ENCODE measurements around the gene SPTBN2.
"Not testable (repeated sequence)": the region's sequence is repeated elsewhere in the genome, so short reads cannot be mapped to it uniquely, and the experiment has no call there.

SPTBN2 gene

DNA sequence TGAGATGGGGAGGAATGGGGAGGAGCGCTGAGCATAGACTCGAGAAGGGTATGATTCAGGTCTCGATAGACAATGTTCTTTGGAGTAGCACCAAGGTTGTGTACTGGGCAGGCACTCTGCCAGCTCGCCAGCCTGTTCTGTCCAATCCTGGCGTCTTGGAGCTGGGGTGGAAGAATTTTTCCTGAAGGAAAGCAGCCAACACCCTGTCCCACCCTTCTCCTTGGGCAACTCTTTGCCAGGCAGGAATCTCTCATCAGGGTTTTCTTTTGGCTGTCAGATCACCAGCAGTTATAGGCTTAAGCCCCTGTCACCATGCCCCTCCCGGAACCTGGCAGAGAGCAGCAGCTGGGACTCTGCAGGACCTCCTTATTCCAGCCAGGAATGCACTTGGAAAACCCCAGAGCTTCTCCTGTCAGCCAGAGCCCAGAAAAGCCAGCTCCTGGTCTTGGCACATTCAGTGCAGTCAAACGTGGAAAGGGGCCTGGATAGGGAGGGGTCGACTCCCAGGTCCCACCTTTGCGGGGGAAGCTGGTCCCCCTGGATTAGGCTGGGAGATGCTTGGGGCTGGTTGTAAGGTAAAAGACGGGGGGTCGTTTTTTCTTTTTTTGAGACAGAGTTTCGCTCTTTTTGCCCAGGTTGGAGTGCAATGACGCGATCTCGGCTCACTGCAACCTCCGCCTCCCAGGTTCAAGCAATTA lies 14.4 kb upstream of the SPTBN2 start:
- no peak for FAIRE-seq
- TF ChIP-seq POLR2AphosphoS5 (IDR thresholded peaks at IDR 0.05; ENCODE audit: low read depth, low read length) (no peak), POLR2A (IDR thresholded peaks at IDR 0.05; ENCODE audit: low read depth, low read length) (no peak), TAF1 (IDR thresholded peaks at IDR 0.05; ENCODE audit: borderline replicate concordance, low read depth, low read length) (no peak)
- DNase-seq (ENCODE audit: insufficient read length) = no peak

DNA sequence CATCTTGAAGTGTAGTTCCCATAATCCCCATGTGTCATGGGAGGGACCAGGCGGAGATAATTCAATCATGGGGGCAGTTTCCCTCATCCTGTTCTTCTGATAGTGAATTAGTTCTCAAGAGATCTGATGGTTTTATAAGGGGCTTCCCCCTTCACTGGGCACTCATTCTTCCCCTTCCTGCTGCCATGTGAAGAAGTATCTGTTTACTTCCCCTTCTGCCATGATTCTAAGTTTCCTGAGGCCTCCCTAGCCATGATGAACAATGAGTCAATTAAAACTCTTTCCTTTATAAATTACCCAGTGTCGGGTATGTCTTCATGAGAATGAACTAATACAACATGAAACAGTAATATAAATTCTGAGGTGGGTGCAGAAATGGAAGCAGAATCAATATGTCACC lies 12.1 kb upstream of the SPTBN2 start:
- no peak for FAIRE-seq
- TF ChIP-seq POLR2AphosphoS5 (IDR thresholded peaks at IDR 0.05; ENCODE audit: low read depth, low read length) (no peak), POLR2A (IDR thresholded peaks at IDR 0.05; ENCODE audit: low read depth, low read length) (no peak), TAF1 (IDR thresholded peaks at IDR 0.05; ENCODE audit: borderline replicate concordance, low read depth, low read length) (no peak)
- no peak for DNase-seq (ENCODE audit: insufficient read length)

DNA sequence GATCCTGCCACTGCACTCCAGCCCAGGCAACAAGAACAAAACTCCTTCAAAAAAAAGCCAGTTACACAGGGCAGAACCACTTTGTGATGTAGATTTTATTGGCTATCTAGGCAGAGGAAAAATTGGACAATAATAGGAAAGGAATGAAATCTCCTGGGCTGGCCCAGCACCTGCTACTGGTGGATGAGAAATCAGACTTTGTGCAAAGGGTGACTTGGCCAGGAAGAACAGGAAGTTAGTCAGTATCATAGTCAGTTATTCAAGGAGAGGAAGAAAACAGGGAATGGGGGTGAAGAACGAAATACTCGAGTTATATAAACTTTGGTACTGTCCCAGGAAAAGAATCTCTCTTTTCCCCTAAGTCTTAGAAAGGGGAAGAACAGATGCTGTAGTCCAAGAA lies 11.0 kb upstream of the SPTBN2 start:
- TF ChIP-seq POLR2AphosphoS5 (IDR thresholded peaks at IDR 0.05; ENCODE audit: low read depth, low read length) (no peak), POLR2A (IDR thresholded peaks at IDR 0.05; ENCODE audit: low read depth, low read length) (no peak), TAF1 (IDR thresholded peaks at IDR 0.05; ENCODE audit: borderline replicate concordance, low read depth, low read length) (no peak)
- FAIRE-seq (no peak), DNase-seq (ENCODE audit: insufficient read length) (no peak)

DNA sequence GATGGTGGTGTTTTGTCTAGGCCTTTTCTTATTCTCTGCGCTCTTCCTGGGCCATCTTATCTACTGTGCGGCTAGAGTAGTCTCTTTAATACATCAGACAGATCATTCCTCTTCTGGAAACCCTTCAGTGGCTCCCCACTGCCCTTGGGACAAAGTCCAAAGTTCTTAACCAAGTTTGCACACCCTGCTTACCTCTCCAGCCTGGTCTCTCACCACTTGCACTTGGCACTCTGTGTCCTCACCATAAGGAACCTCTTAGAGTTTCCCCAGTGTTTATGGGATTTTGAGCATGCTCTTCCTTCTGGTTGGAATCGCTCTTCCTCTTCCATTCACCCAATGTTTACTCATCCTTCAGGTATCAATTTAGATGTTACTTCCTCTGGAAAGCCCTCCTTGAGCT lies 5.2 kb upstream of the SPTBN2 start:
- FAIRE-seq = no peak
- no peak for DNase-seq (ENCODE audit: insufficient read length)
- TF ChIP-seq POLR2AphosphoS5 (IDR thresholded peaks at IDR 0.05; ENCODE audit: low read depth, low read length) (no peak), POLR2A (IDR thresholded peaks at IDR 0.05; ENCODE audit: low read depth, low read length) (no peak), TAF1 (IDR thresholded peaks at IDR 0.05; ENCODE audit: borderline replicate concordance, low read depth, low read length) (no peak)

DNA sequence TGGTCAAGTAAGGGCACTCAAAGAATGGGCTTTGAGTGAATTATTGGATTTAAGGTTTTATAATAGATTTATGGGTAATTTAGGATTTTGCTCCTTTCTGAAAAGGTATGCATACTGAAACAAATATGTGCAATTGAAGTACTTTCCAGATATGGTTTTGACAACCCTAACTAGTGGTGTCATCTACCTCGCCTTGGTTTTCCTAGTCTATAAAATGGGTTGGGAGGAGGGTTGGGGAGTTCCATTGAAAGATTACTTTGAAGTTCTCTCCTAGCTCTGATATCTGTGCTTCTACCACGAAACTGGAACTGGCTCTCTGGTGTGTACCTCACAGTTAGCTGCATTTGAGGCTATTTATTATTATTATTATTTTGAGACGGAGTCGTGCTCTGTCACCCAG lies 431 bp upstream of the SPTBN2 start:
- TF ChIP-seq TAF1 (IDR thresholded peaks at IDR 0.05; ENCODE audit: borderline replicate concordance, low read depth, low read length) (no peak), POLR2A (IDR thresholded peaks at IDR 0.05; ENCODE audit: low read depth, low read length) (no peak)
- DNase-seq (ENCODE audit: insufficient read length) (no peak), FAIRE-seq (no peak)

DNA sequence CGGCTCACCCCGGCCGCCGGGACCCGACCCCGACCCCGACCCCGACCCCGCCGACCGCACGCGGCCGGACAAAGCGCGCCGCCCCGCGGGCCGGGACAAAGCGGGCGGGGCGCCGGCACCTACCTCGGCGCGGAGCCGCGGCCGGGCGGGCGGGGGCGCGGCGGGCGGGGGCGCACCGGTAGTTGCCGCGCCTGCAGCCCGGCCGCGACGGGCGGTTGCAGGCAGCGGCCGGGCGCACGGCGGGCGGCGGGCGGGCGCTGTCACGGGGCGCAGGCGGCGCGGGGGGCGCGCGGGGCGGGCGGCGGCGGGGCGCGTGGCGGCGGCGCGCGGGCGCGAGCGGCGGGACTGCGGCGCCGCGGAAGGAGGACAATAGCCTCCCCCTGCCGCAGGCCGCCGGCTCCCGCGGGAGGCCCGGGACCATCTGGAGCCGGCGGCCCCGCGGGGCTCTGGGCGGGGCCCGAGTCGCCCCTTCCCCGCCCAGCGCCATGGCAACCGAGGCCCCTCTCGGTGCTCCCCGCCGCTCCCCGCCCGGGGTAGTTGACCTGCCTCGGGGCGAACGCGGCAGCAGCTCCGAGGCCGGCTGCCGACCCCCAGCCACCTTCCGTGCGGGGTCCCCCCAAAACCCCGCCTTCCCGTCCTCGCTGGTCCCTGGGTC lies 851 bp downstream of the SPTBN2 start:
- FAIRE-seq (no peak), DNase-seq (ENCODE audit: insufficient read length) (no peak)
- no peak for TF ChIP-seq POLR2AphosphoS5 (IDR thresholded peaks at IDR 0.05; ENCODE audit: low read depth, low read length)
- no peak for TF ChIP-seq POLR2A (IDR thresholded peaks at IDR 0.05; ENCODE audit: low read depth, low read length)
- no peak for TF ChIP-seq TAF1 (IDR thresholded peaks at IDR 0.05; ENCODE audit: borderline replicate concordance, low read depth, low read length)

DNA sequence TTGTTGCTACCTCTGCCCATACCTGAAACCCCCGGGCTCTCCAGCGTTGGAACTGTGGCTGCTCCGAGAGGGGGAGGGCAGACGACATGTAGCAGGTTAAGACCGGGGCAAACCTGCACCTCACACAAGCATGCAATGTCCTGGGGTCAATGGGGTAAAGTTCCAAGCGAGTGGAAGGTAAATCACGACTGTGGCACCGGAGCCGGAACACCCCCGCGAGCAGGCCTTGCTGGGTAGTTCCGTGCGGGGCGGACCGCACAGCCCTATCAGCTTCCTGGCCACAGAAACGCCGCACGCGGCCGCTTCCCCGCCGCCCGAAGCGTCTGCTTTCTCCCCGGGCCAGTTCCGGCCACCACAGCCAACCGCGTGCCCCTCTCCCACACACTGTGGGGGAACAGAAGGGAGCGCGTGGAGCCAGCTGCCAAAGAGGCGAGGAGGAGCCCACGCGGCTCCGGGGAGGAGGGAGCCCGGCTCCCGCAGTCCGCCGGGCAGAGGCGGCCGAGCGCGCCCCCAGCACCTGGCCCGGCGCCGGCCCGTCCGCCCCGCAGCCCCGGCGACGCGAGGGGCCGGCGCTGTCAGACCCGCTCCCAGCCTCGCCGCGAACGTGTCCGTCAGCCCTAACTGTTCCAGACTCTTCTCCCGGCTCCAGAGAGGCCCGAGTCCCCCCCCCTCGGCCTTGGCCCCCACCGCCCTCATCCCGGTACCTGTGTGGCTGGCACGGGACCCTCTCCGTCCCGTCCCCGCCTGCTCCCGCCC lies 1.6 kb downstream of the SPTBN2 start:
- FAIRE-seq = no peak
- DNase-seq (ENCODE audit: insufficient read length) = no peak
- TF ChIP-seq TAF1 (IDR thresholded peaks at IDR 0.05; ENCODE audit: borderline replicate concordance, low read depth, low read length) (no peak), POLR2A (IDR thresholded peaks at IDR 0.05; ENCODE audit: low read depth, low read length) (no peak)

DNA sequence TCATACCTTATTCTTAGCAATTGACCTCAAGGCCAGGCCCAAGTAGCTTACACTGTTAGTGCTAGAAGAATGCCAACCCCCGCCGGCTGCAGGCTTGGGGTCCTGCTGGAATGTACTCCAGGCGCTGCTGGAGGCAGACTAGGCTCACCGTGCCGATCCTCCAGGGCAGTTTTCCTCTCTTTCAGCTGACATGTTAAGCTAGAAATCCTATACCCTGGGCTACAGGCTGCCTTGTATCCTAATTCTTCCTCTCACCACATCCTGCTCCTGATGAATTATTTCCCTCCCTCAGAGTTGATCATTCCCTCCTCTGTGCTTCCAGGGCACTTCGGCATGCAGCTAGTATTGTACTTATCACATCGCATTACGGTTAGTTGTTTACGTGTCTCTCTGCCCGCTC lies 3.4 kb downstream of the SPTBN2 start:
- no peak for DNase-seq (ENCODE audit: insufficient read length)
- TF ChIP-seq POLR2AphosphoS5 (IDR thresholded peaks at IDR 0.05; ENCODE audit: low read depth, low read length) = no peak
- no peak for TF ChIP-seq POLR2A (IDR thresholded peaks at IDR 0.05; ENCODE audit: low read depth, low read length)
- TF ChIP-seq TAF1 (IDR thresholded peaks at IDR 0.05; ENCODE audit: borderline replicate concordance, low read depth, low read length) = no peak
- no peak for FAIRE-seq

DNA sequence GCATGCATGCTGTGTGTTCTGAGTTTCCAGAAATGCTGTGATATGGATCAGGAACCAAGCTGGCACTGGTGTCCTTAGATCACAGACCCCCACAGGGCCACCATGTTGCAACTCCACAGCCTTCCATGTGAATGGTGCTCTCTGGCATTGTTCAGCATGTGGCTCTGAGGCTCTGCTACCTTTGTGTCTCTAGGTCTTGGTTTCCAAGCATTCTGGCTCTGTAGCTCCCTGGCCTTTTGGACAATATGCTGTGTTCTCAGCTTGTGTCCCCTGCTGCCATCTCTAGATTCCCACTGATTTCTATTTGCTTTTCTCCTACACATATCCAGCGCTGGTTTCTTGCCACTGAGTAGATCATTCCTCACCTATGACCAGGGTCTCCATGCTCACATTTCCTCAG lies 3.9 kb downstream of the SPTBN2 start:
- FAIRE-seq = no peak
- TF ChIP-seq POLR2AphosphoS5 (IDR thresholded peaks at IDR 0.05; ENCODE audit: low read depth, low read length) (no peak), TAF1 (IDR thresholded peaks at IDR 0.05; ENCODE audit: borderline replicate concordance, low read depth, low read length) (no peak), POLR2A (IDR thresholded peaks at IDR 0.05; ENCODE audit: low read depth, low read length) (no peak)
- no peak for DNase-seq (ENCODE audit: insufficient read length)

DNA sequence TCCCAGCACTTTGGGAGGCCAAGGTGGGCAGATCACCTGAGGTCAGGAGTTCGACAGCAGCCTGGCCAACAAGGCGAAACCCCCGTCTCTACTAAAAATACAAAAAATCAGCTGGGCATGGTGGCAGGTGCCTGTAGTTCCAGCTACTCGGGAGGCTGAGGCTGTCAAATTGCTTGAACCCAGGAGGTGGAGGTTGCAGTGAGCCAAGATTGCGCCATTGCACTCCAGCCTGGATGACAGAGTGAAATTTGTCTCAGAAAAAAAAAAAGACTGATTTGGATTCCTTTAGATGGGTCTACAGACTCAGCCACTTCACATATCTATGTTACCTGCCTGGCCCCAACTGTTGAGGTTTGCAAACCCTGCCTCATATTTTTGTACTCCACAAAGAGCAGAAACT lies 4.8 kb downstream of the SPTBN2 start:
- FAIRE-seq = not testable (repeated sequence)

DNA sequence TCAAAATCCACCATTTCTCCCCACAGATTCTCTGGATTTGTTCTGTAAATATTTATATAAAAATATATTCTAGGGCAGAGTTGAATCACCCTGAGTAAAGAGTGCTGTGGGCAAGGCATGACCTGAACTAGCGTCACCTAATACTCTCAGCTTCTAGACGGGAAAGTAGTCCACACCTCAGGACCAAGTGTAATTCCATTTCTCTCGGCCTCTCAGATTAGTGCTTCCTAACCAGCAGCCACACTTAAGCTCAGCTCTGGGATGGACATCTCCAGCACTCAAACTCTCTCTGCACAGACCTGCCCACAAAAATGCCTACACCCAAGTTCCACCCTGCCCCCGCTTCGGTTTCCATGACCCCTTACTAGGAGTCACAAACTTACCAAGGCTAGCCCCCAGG lies 5.3 kb downstream of the SPTBN2 start:
- TF ChIP-seq POLR2AphosphoS5 (IDR thresholded peaks at IDR 0.05; ENCODE audit: low read depth, low read length) (no peak), POLR2A (IDR thresholded peaks at IDR 0.05; ENCODE audit: low read depth, low read length) (no peak), TAF1 (IDR thresholded peaks at IDR 0.05; ENCODE audit: borderline replicate concordance, low read depth, low read length) (no peak)
- DNase-seq (ENCODE audit: insufficient read length) (no peak), FAIRE-seq (no peak)

More for the DNA sequence above, 4.8 kb downstream of the SPTBN2 start:
- not testable (repeated sequence) for DNase-seq (ENCODE audit: insufficient read length)
